Measurements from ENCODE around the gene CISH. TPM values are rescaled to one million over a fixed set of nuclear protein-coding genes. Genes with fewer than 3 reads are reported as not detected.

CISH gene
- total RNA-seq, 1 experiment from 2014 or later, result 1.7 TPM

- DNase-seq, result no peak
- H3K79me2 ChIP-seq (ENCODE audit: insufficient read depth, low read length), result no peaks in the 10 kb centered on the region
- no peaks in the 10 kb centered on the region for H3K9me3 ChIP-seq (ENCODE audit: control insufficient read depth, low read depth, low read length)
- no peak overlapping the region for H3K4ac ChIP-seq (ENCODE audit: low read depth, low read length)
- H3K4me1 ChIP-seq (ENCODE audit: insufficient read depth, low read length), result peaks cover 5% of the 10 kb centered on the region; the same call in 1 of the 2 replicates
- no peak overlapping the region for H2BK20ac ChIP-seq (ENCODE audit: low read depth, low read length, poor library complexity, severe bottlenecking)
- H3K4me1 Mint-ChIP-seq, result peaks cover 23 to 30% of the 10 kb centered on the region in 2 experiments
- no peak overlapping the region for H2BK120ac ChIP-seq (ENCODE audit: low read depth, low read length, poor library complexity, severe bottlenecking)
- H3K9me3 Mint-ChIP-seq, result no peaks in the 10 kb centered on the region
- H2AFZ ChIP-seq (ENCODE audit: low read length), result no peak overlapping the region
- no peak overlapping the region for H4K91ac ChIP-seq (ENCODE audit: insufficient read length, low read depth, low read length)
- no peak overlapping the region for H2AK5ac ChIP-seq (ENCODE audit: insufficient read length, low read length)
- no peak overlapping the region for H3K27ac ChIP-seq (ENCODE audit: insufficient read length, low read depth, low read length)
- H3K4me2 ChIP-seq (ENCODE audit: insufficient read depth, insufficient read length, low read length), result no peak overlapping the region
- H4K8ac ChIP-seq (replicated peaks; ENCODE audit: insufficient read length, low read depth, low read length), result no peak overlapping the region
- H3K27me3 ChIP-seq (ENCODE audit: insufficient read depth, low read length), result no peaks in the 10 kb centered on the region
- no peak overlapping the region for H2BK15ac ChIP-seq (ENCODE audit: low read depth, low read length)
- H3K27ac Mint-ChIP-seq, result peak overlapping the region in 2 of 3 experiments; percentile 51 to 76; a peak in 1 of 7 replicates
- H2BK12ac ChIP-seq (ENCODE audit: insufficient read length, low read depth, low read length), result no peak overlapping the region
- no peak for TF ChIP-seq CTCF (conservative IDR thresholded peaks at IDR 0.05)
- no peak overlapping the region for H3K56ac ChIP-seq (ENCODE audit: insufficient read length, low read depth, low read length)
- no peak overlapping the region for H3K23ac ChIP-seq (ENCODE audit: insufficient read length, low read depth, low read length)
- H3K4me3 Mint-ChIP-seq, result no peak overlapping the region; a peak in 2 of 5 replicates
- no peaks in the 10 kb centered on the region for H4K20me1 ChIP-seq (ENCODE audit: control insufficient read depth, insufficient read depth, insufficient read length)
- H3K14ac ChIP-seq (ENCODE audit: insufficient read depth, low read length), result no peak overlapping the region
- no peak overlapping the region for H2BK5ac ChIP-seq (ENCODE audit: insufficient read length, low read length)
- no peak overlapping the region for H3K18ac ChIP-seq (ENCODE audit: insufficient read length, low read depth, low read length)
- no peak overlapping the region for H3T11ph ChIP-seq (ENCODE audit: low read length)
- no peaks in the 10 kb centered on the region for H3K23me2 ChIP-seq (ENCODE audit: insufficient read length, low read depth, low read length, poor library complexity, severe bottlenecking)
- H4K5ac ChIP-seq (ENCODE audit: insufficient read length, low read depth, low read length), result no peak overlapping the region
- H3K36me3 Mint-ChIP-seq (ENCODE audit: insufficient read depth in 1 of 3, low read depth in 3 of 3), result peaks cover 0 to 8% (median 6%) of the 10 kb centered on the region in 3 experiments; a peak in 6 of 7 replicates
- H3K9ac ChIP-seq (ENCODE audit: extremely low read depth, insufficient read length, low read length), result no peak overlapping the region
- peaks cover 6% of the 10 kb centered on the region for H3K27me3 Mint-ChIP-seq (ENCODE audit: low read depth)
- no CpG with 5 or more reads among the region's 8 CpGs for WGBS (ENCODE audit: extremely low coverage, insufficient read length, low lambda C conversion rate)
- H3K79me1 ChIP-seq (ENCODE audit: insufficient read depth, low read depth, low read length, poor library complexity, severe bottlenecking), result no peaks in the 10 kb centered on the region
These were observed 39.9 kb upstream of the CISH start for GRCh38 chr3:50651445-50651844.

All from H9 (cell line).